ENCODE results near the gene GADD45B.

DNA sequence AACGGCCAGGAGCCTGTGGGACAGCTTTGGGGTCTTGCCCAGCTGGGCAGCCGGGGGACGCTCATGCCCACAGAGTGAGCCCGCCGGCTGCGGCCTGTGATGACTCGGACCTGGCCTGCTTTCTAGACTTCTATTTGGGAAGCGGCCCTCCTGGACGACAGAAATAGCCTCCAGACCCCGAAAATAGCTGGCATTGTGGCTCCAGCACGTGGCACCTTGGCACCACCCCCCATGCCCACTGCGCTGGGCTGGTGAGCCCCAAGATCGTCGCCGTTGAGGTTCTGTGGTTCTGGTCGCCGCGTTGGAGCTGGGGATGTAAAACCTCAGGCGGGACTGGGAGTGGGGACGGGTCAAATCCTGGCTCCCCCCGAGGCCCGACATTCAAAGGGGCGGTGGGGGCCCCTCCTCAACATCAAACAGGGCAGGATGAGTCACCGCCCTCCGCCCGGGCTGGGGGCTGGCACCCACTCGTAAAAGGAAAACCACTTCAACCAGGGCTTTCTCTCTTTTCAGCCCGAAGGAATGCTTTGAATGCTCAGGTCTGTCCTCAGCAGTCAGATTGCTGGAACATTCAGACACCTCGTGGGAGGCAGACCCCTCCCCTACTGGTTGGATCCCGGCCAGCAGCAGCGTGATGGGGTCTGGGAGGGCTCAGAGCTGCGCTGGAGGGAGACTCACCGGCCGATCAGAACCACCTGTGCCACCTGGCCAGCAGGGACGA, 42.1 kb downstream of the GADD45B start:
- TF ChIP-seq, protein P1, sequence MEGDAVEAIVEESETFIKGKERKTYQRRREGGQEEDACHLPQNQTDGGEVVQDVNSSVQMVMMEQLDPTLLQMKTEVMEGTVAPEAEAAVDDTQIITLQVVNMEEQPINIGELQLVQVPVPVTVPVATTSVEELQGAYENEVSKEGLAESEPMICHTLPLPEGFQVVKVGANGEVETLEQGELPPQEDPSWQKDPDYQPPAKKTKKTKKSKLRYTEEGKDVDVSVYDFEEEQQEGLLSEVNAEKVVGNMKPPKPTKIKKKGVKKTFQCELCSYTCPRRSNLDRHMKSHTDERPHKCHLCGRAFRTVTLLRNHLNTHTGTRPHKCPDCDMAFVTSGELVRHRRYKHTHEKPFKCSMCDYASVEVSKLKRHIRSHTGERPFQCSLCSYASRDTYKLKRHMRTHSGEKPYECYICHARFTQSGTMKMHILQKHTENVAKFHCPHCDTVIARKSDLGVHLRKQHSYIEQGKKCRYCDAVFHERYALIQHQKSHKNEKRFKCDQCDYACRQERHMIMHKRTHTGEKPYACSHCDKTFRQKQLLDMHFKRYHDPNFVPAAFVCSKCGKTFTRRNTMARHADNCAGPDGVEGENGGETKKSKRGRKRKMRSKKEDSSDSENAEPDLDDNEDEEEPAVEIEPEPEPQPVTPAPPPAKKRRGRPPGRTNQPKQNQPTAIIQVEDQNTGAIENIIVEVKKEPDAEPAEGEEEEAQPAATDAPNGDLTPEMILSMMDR (IDR thresholded peaks at IDR 0.05): no peak
- TF ChIP-seq, protein P2, sequence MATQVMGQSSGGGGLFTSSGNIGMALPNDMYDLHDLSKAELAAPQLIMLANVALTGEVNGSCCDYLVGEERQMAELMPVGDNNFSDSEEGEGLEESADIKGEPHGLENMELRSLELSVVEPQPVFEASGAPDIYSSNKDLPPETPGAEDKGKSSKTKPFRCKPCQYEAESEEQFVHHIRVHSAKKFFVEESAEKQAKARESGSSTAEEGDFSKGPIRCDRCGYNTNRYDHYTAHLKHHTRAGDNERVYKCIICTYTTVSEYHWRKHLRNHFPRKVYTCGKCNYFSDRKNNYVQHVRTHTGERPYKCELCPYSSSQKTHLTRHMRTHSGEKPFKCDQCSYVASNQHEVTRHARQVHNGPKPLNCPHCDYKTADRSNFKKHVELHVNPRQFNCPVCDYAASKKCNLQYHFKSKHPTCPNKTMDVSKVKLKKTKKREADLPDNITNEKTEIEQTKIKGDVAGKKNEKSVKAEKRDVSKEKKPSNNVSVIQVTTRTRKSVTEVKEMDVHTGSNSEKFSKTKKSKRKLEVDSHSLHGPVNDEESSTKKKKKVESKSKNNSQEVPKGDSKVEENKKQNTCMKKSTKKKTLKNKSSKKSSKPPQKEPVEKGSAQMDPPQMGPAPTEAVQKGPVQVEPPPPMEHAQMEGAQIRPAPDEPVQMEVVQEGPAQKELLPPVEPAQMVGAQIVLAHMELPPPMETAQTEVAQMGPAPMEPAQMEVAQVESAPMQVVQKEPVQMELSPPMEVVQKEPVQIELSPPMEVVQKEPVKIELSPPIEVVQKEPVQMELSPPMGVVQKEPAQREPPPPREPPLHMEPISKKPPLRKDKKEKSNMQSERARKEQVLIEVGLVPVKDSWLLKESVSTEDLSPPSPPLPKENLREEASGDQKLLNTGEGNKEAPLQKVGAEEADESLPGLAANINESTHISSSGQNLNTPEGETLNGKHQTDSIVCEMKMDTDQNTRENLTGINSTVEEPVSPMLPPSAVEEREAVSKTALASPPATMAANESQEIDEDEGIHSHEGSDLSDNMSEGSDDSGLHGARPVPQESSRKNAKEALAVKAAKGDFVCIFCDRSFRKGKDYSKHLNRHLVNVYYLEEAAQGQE (IDR thresholded peaks at IDR 0.05; ENCODE audit: insufficient read depth in 1 of 2, low read depth in 2 of 2, low read length in 1 of 2): no peak

Data from Panc1 (cell line).